CD4-positive, alpha-beta T cell treated with Interferon gamma for 1 hour (primary cell): ENCODE measurements around the gene TMEM82.

Source experiments
- DNase-seq: peaks from one replicate; pipeline ENCODE4 v3.0.0-alpha.2; 2020

TMEM82 gene

GRCh38 chr1:15722411-15722810, 19.9 kb upstream of the TMEM82 start:
- DNase-seq = no peak

- no peak for DNase-seq
Measured at GRCh38 chr1:15722836-15723532, 19.3 kb upstream of the TMEM82 start.

- no peak for DNase-seq
Measured at GRCh38 chr1:15723631-15724246, 18.6 kb upstream of the TMEM82 start.

- no peak for DNase-seq
Measured at GRCh38 chr1:15724949-15725880, 17.1 kb upstream of the TMEM82 start.

- no peak for DNase-seq
Measured at GRCh38 chr1:15726508-15726907, 15.8 kb upstream of the TMEM82 start.

- no peak for DNase-seq
Measured at GRCh38 chr1:15727021-15727420, 15.3 kb upstream of the TMEM82 start.

- no peak for DNase-seq
Measured at GRCh38 chr1:15727424-15727823, 14.9 kb upstream of the TMEM82 start.

- DNase-seq = no peak
Measured at GRCh38 chr1:15727866-15728534, 14.3 kb upstream of the TMEM82 start.

- DNase-seq = no peak
Measured at GRCh38 chr1:15728937-15729657, 13.2 kb upstream of the TMEM82 start.

GRCh38 chr1:15730423-15730822, 11.9 kb upstream of the TMEM82 start:
- no peak for DNase-seq

- no peak for DNase-seq
Measured at GRCh38 chr1:15730936-15731335, 11.4 kb upstream of the TMEM82 start.

GRCh38 chr1:15731735-15732685, 10.3 kb upstream of the TMEM82 start:
- no peak for DNase-seq

- no peak for DNase-seq
Measured at GRCh38 chr1:15732686-15733081, 9.6 kb upstream of the TMEM82 start.

GRCh38 chr1:15733218-15733725, 9.0 kb upstream of the TMEM82 start:
- no peak for DNase-seq

GRCh38 chr1:15733726-15734226, 8.5 kb upstream of the TMEM82 start:
- no peak for DNase-seq

GRCh38 chr1:15734296-15734695, 8.0 kb upstream of the TMEM82 start:
- DNase-seq = no peak

GRCh38 chr1:15734901-15735300, 7.4 kb upstream of the TMEM82 start:
- DNase-seq = no peak

- no peak for DNase-seq
Measured at GRCh38 chr1:15735304-15736037, 6.8 kb upstream of the TMEM82 start.

- no peak for DNase-seq
Measured at GRCh38 chr1:15736038-15736891, 6.0 kb upstream of the TMEM82 start, which contains the start of gene SLC25A34. SLC25A34 (plus strand) TSS chr1:15736258; CDS start chr1:15736486, 228 bp downstream.
